ES-I3 (cell line): ENCODE results near the gene STKLD1.
"Not testable (repeated sequence)": the region's sequence is repeated elsewhere in the genome, so short reads cannot be mapped to it uniquely, and the experiment has no call there.

Source experiments
- H3K36me3 ChIP-seq: 2 replicates; pipeline ENCODE4 v1.6.1; 2013; ENCODE audit warnings: mild to moderate bottlenecking, low read length, control low read depth, moderate library complexity; ENCODE audit not compliant: insufficient read depth
- H3K4me1 ChIP-seq: 2 replicates; pipeline ENCODE4 v1.6.1; 2013; ENCODE audit warnings: mild to moderate bottlenecking, control low read depth, low read length; ENCODE audit not compliant: insufficient read depth
- H3K9ac ChIP-seq: 2 replicates; pipeline ENCODE4 v1.6.1; 2013; ENCODE audit warnings: low read depth, mild to moderate bottlenecking, low read length, moderate library complexity
- H3K9me3 ChIP-seq: 2 replicates; pipeline ENCODE4 v1.6.1; 2013; ENCODE audit warnings: mild to moderate bottlenecking, low read length, moderate library complexity; ENCODE audit not compliant: control insufficient read depth, insufficient read depth

STKLD1 gene

DNA sequence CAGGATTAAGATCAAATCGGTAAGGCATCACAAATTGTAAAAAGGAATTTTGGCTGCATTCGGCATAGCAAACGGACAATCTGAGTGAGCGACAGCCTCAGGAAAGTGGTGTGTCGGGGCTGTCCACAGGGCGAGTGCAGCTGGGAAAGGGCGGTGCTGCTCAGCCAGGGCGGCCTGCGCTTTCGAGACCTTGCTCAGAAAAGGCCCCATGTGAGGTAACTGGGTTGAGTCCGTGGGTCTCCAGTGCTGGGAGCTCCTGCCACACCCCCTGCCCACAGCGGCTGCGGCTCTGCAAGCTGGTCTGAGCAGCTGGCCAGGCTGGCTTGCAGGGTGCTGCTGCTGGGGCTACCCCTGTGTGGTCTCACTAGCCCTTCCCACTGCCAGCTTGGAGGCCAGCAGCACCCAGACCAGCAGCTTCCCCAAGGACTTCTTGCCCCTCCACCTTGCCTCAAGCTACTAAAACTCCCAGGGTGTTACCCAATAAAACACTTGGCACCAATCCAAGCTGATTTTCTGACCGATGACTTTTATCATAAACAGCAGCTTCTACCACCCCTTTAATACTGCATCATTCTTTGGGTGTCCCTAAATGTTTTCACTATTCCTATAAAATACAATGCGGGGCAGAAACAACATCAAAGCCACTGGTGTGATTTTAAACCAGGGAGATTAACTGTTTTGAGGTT, 13.7 kb upstream of the STKLD1 start:
- Histone ChIP-seq H3K9ac (no peak overlapping the region), H3K9me3 (no peaks in the 10 kb centered on the region), H3K4me1 (no peaks in the 10 kb centered on the region), H3K36me3 (peaks cover 19% of the 10 kb centered on the region)

DNA sequence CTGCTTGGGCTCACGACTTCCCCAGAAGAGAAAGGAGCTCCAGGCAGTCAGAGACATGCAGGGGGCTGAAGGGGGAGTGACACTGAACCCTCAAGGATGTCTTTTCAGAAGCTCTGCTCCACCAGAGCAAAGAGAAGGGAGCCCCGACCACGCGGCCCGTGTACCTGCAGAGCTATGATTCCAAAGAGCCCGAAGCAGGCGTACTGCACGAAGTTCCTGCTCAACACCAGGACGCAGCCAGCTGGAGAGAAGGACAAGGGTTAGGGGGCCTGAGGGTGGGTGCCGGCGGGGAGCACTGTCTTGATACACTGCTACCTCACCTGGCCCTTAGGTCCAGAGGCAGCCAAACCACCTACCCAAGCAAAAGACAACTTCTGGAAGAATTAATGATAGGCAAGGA, 9.7 kb upstream of the STKLD1 start:
- Histone ChIP-seq H3K9me3 (no peaks in the 10 kb centered on the region), H3K4me1 (no peaks in the 10 kb centered on the region), H3K9ac (no peak overlapping the region), H3K36me3 (peaks cover 18% of the 10 kb centered on the region)

DNA sequence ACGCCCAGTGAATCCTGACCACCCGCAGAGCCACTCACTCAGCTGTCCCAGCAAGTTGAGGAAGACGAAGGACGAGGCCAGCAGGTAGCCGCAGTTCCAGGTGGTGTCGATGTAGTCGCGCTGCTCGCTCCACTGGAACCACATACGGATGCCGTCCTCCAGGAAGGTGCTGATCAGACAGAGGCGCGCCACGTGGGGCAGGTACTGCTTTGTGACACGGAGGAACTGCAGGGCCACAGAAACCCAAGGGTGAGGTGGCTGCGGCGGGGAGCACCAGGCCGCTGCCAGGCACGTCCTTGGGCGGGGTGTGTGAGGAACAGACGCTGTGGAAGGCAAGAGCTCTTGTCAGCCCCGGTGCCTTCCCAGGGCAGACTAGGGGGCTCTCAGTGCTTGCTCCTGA, 8.9 kb upstream of the STKLD1 start:
- H3K9ac ChIP-seq = no peak overlapping the region
- no peaks in the 10 kb centered on the region for H3K9me3 ChIP-seq
- no peaks in the 10 kb centered on the region; the same call in 1 of the 2 replicates for H3K4me1 ChIP-seq
- peaks cover 17% of the 10 kb centered on the region for H3K36me3 ChIP-seq

DNA sequence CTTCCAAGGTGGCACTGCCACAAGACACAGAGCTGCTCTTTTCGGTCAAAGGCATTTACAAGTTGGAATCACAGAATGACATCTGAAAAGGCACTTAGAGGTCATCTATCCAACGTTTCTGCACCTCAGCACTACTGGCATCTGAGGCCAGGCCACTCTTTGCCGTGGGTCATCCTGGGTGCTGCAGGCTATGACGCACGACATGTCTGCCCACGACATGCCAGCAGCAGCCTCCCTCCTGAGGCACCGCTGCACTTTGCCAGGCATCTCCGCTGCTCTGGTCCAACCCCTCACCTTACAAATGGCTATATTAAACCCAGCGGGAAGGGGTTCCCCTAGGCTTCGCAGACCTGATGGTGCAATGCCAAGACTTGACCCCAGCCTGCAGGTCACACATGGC, 8.4 kb upstream of the STKLD1 start:
- Histone ChIP-seq H3K9me3 (no peaks in the 10 kb centered on the region), H3K9ac (no peak overlapping the region), H3K36me3 (peaks cover 17% of the 10 kb centered on the region), H3K4me1 (no peaks in the 10 kb centered on the region; the same call in 1 of the 2 replicates)

DNA sequence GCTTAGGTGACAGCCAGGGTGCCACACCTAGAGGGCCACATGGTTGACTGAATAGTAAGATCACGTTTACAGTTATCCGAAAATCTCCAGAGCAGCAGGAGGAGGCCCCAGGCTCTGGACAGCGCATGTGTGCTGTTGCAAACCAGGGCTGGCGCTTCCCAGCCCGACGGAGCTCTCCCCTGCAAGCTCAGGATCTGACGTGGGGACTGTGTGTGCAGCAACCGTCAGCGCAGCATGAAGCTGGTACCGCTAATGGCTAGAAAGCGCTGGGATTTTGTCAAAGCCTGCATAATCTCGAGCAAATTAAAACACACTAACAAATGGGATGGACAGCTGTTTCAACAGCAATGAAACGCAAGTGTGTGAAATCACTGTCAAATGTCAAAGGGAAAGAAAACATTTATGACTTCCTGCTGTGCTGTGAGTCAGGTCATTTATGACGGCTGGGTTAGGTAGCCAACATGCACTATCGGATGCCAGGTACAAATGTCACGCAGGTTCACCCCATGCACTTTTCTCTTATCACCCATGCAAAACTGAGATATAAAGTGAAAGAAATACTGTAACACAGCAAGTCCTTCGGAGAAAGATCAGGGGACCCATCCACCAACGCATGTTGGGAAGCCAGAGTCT, 7.8 kb upstream of the STKLD1 start:
- Histone ChIP-seq H3K9me3 (no peaks in the 10 kb centered on the region), H3K4me1 (no peaks in the 10 kb centered on the region; the same call in 1 of the 2 replicates), H3K9ac (no peak overlapping the region), H3K36me3 (peaks cover 17% of the 10 kb centered on the region)

DNA sequence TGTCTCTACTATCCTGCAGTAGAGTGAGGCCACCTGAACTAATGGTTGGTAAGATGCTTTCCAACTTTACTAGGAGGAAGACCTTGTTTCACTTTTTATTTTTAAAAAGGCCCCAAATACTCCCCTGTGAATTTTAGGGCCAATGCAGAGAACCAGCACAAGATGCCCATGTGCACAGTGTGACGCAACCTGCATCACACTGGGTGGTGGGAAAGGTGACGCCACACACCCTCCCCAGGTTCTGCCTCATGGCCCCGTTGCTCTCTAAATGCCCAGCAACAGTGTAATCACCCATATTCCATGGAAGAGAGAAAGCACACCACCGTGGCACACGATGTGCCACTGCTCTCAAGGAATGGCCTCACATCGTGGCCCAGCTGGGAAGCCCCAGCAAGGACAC, 6.7 kb upstream of the STKLD1 start:
- Histone ChIP-seq H3K36me3 (peaks cover 17% of the 10 kb centered on the region), H3K9ac (no peak overlapping the region), H3K9me3 (no peaks in the 10 kb centered on the region), H3K4me1 (no peaks in the 10 kb centered on the region; the same call in 1 of the 2 replicates)

DNA sequence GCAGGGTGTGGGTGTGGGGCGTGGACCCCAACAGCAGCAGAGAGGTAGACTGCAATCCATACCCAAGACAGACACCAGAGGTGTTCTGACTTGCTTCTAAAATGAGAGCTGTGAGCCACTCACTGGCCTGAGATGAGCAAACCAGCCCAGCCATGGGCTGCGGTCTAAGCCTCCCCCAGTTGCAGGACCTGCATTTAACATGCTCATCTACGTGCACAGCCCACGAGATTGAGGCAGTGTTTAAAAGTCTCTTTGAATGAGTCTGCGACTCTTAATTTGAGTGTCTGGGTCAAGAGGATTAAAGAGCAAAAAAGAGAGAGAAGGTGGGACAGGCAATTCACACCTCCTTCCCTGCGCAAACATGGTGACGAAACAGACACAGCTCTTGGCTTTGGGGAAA, 6.2 kb upstream of the STKLD1 start:
- Histone ChIP-seq H3K9ac (no peak overlapping the region), H3K36me3 (peaks cover 17% of the 10 kb centered on the region), H3K9me3 (no peaks in the 10 kb centered on the region), H3K4me1 (no peaks in the 10 kb centered on the region; the same call in 1 of the 2 replicates)

DNA sequence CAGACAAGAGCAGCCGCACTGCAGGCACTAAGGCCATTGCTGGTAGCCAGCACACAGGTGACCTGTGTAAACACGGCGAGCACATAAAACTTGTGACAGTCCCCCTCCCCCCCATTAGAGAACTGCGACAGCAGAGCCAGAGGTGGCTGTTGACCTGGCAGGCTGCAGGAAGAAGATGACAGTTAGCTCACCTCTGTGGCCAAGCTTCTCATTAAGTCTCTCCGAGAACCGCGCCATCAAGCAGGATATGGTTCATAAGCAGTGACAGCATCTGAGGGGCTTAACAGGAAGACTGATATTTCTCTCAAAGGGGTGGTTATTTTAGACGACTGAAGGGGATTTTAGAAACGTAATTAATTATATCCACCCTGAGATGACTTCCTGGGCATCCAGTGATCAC, 5.5 kb upstream of the STKLD1 start:
- Histone ChIP-seq H3K9me3 (no peaks in the 10 kb centered on the region), H3K36me3 (peaks cover 11% of the 10 kb centered on the region; the same call in 1 of the 2 replicates), H3K4me1 (no peaks in the 10 kb centered on the region; the same call in 1 of the 2 replicates), H3K9ac (no peak overlapping the region)

DNA sequence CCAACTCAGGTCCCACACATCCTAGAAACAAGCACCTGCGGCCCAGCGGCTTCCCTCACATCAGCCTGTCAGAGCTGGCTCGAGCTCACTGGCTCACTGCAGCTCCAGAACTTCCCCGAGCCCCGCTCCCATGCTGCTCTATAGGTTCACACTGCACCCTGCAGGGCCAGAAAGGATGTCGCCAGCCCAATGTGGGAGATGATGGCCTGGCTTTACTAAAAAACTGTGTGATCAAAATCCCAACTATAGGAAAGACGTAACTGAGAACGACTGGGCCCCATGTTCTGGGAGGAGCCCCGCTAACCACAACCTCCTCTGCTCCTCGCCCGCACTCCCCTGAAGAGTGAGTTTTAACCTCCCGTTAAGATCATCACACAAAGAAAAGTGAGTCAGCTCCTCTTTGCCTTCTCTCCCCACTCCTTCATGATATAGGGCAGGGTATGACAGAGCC, 4.9 kb upstream of the STKLD1 start:
- Histone ChIP-seq H3K9ac (no peak overlapping the region), H3K9me3 (no peaks in the 10 kb centered on the region), H3K36me3 (peaks cover 8% of the 10 kb centered on the region; the same call in 1 of the 2 replicates), H3K4me1 (no peaks in the 10 kb centered on the region; the same call in 1 of the 2 replicates)

DNA sequence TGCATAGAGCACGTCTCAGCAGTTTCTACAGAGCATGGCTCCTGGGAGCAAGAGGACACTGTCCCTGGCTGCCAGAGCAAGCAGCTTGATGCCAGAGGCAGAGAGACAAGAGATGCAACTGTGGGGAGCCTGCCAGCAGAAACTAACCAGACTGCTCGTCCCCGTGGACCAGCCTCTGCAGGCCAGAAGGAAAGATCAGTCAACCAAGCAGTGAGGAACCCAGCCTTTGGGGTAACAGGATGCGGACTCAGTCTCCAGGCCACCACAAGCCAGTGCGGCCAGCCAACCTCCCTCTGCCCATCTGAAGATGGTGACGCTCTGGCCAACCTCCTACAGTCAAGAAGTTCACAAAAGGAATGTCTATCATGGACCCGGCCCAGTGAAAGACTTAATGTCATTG, 4.0 kb upstream of the STKLD1 start:
- no peaks in the 10 kb centered on the region for H3K9me3 ChIP-seq
- no peak overlapping the region for H3K9ac ChIP-seq
- peaks cover 8% of the 10 kb centered on the region; the same call in 1 of the 2 replicates for H3K36me3 ChIP-seq
- H3K4me1 ChIP-seq = no peaks in the 10 kb centered on the region; the same call in 1 of the 2 replicates

DNA sequence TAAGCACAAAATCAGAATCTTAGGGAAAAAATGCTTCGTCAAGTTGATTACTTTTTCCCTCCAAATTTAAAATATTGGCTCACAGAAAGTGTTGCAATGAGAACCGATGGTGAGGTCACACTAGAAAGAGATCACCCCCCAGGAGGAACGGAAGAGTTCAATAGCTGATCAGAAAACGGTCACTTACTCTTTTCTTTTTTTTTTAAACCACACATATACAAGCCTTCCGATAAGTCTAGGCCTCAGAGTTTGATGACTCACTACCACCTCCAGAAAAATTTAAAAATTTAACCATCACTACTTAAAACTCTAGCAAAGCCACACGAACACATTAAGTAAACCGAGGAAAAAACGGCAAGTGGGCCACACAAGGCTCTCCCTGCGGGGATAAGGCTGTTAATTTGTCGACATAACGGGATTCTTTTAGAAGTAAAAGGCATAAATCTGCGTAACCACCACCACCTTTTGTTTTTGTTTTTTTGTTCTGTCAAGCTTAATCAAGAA, 1.5 kb upstream of the STKLD1 start:
- 0 out of 2 replicates have a peak, but pooled peaks cover 4% of the 10 kb centered on the region for H3K36me3 ChIP-seq
- H3K4me1 ChIP-seq = no peaks in the 10 kb centered on the region; the same call in 1 of the 2 replicates
- no peaks in the 10 kb centered on the region for H3K9me3 ChIP-seq
- H3K9ac ChIP-seq = peak overlapping the region; percentile 86

DNA sequence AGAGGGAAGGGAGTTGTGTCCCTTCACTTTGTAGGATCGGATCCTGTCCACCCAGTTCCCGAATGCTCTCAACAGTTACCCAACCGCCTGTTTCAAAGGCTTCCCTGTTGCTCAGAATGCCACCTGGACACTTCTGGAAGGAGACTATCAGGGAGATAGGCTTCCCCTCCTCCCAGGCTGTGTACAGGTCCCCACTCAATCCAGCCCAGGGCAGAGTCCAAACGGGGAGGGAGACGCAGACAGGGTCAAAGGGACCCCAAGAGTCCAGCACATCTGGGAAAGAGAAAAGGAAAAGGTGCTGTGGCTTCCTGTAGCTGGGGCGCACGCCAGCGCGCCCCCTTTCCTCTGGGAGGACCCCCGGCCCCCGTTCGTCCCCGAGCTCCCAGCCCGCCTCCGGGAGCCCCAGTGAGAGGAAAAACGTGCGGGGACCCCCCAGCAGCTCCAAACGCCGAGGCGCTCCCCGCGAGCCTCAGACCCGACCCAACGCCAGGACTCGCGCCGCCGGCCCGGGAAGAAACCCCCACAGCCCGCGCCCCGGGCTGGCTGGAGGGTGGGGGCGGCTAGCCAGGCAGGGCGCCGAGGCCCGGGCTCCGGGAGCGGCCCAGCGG, 946 bp upstream of the STKLD1 start:
- Histone ChIP-seq H3K36me3 (0 out of 2 replicates have a peak, but pooled peaks cover 4% of the 10 kb centered on the region), H3K4me1 (no peaks in the 10 kb centered on the region; the same call in 1 of the 2 replicates), H3K9me3 (no peaks in the 10 kb centered on the region), H3K9ac (peak overlapping the region; percentile 86)

DNA sequence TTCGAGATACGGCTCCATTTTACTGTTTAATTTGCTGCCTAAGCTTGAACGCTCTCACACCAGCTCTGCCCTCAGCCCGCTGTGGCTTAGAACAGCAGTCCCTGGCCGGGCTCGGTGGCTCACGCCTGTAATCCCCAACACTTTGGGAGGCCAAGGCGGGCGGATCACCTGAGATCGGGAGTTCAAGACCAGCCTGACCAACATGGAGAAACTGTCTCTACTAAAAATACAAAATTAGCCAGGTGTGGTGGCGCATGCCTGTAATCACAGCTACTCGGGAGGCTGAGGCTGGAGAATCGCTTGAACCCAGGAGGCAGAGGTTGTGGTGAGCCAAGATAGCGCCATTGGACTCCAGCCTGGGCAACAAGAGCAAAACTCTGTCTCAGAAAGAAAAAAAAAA, 1.1 kb downstream of the STKLD1 start:
- H3K36me3 ChIP-seq, H3K4me1 ChIP-seq, H3K9me3 ChIP-seq, H3K9ac ChIP-seq: not testable (repeated sequence)

DNA sequence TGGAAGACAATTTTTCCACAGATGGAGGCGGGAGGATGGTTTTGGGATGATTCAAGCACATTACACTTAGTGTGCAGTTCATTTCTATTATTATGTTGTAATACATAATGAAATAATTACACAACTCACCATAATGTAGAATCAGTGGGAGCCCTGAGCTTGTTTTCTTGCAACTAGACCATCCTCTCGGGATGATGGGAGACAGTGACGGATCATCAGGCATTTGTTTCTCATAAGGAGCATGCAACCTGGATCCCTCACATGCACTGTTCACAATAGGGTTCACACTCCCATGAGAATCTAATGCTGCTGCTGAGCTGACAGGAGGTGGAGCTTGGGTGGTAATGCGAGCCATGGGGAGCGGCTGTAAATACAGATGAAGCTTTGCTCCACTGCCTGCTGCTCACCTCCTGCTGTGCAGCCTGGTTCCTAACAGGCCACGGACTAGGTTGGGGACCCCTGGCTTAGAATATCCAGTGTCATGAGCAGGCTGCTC, 1.6 kb downstream of the STKLD1 start:
- H3K36me3 ChIP-seq = no peaks in the 10 kb centered on the region

More for the DNA sequence above, 1.6 kb downstream of the STKLD1 start:
- H3K4me1 ChIP-seq = no peaks in the 10 kb centered on the region
- H3K9me3 ChIP-seq = no peaks in the 10 kb centered on the region
- no peak overlapping the region for H3K9ac ChIP-seq
